Neural progenitor cell (in vitro differentiated cells): ENCODE measurements around the gene ALK.

Experiments
- EZH2 ChIP-seq: fragments of 200-600 bp; sonication (generic); IDR thresholded peaks from 2 replicates; pipeline ENCODE4 v1.6.1; 2017; ENCODE audit warnings: antibody characterized with exemption, mild to moderate bottlenecking, moderate library complexity
- EZH2phosphoT487 ChIP-seq: fragments of 200-600 bp; sonication (generic); IDR thresholded peaks from 2 replicates; pipeline ENCODE4 v1.6.1; 2017; ENCODE audit warnings: antibody characterized with exemption
- TF ChIP-seq, protein P1 (sequence below): fragments of 200-600 bp; sonication (generic); IDR thresholded peaks from 2 replicates; pipeline ENCODE4 v1.5.1; 2017; ENCODE audit warnings: antibody characterized with exemption, mild to moderate bottlenecking

DNA sequence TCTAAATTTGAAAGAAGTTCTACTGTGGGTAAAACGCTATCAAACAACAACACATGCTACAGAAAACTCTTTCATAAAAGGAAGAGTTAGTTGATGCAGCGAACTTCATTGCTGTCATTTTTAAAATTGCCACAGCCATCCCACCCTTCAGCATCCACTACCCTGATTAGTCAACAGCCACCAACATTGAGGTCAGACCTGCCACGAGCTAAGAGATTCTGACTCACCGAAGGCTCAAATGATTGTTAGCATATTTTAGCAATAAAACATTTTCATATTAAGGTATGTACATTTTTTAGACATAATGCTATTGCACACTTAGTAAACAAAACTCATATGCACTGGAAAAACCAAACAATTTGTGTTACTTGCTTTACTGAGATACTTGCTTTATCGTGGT, 459.1 kb downstream of the ALK start:
- TF ChIP-seq, protein P1, sequence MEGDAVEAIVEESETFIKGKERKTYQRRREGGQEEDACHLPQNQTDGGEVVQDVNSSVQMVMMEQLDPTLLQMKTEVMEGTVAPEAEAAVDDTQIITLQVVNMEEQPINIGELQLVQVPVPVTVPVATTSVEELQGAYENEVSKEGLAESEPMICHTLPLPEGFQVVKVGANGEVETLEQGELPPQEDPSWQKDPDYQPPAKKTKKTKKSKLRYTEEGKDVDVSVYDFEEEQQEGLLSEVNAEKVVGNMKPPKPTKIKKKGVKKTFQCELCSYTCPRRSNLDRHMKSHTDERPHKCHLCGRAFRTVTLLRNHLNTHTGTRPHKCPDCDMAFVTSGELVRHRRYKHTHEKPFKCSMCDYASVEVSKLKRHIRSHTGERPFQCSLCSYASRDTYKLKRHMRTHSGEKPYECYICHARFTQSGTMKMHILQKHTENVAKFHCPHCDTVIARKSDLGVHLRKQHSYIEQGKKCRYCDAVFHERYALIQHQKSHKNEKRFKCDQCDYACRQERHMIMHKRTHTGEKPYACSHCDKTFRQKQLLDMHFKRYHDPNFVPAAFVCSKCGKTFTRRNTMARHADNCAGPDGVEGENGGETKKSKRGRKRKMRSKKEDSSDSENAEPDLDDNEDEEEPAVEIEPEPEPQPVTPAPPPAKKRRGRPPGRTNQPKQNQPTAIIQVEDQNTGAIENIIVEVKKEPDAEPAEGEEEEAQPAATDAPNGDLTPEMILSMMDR: no peak
- TF ChIP-seq EZH2 (no peak), EZH2phosphoT487 (no peak)
